K562 (cell line): ENCODE data around the gene DCLK1.

Experiments used
- RAD21 ChIP-seq, 2 experiments: fragments of 250-450 bp in 1 of 2; fragments of 450-650 bp in 1 of 2; sonication (Bioruptor Pico) in 1 of 2; formaldehyde crosslinking in 1 of 2; IDR thresholded peaks in 1 of 2; conservative IDR thresholded peaks in 1 of 2; 2 replicates each; pipeline versions ENCODE4 v1.4.0 to v1.8.0; 2020 to 2022; ENCODE audit warnings: mild to moderate bottlenecking in 2 of 2, moderate library complexity in 1 of 2
- TF ChIP-seq, protein P1 (sequence below), 3 experiments: IDR thresholded peaks in 2 of 3; conservative IDR thresholded peaks in 1 of 3; 2 replicates each; pipeline ENCODE4 v1.5.1; 2011 to 2012; ENCODE audit warnings: low read length in 3 of 3, mild to moderate bottlenecking in 3 of 3, control low read depth in 2 of 3, improper control_type of control experiment in 1 of 3, inconsistent platforms in 1 of 3, low read depth in 1 of 3, mixed read lengths in 1 of 3, moderate library complexity in 1 of 3; ENCODE audit not compliant: insufficient read depth in 2 of 3
- TF ChIP-seq, protein P2 (sequence below), 2 experiments: fragments of 450-650 bp in 1 of 2; sonication (generic) in 1 of 2; formaldehyde crosslinking in 1 of 2; IDR thresholded peaks; 2 replicates each; pipeline versions ENCODE4 v1.7.1 to v1.9.0; 2016 to 2022; ENCODE audit warnings: inconsistent platforms in 1 of 2, mild to moderate bottlenecking in 1 of 2, missing genetic modification reagents in 1 of 2

DNA sequence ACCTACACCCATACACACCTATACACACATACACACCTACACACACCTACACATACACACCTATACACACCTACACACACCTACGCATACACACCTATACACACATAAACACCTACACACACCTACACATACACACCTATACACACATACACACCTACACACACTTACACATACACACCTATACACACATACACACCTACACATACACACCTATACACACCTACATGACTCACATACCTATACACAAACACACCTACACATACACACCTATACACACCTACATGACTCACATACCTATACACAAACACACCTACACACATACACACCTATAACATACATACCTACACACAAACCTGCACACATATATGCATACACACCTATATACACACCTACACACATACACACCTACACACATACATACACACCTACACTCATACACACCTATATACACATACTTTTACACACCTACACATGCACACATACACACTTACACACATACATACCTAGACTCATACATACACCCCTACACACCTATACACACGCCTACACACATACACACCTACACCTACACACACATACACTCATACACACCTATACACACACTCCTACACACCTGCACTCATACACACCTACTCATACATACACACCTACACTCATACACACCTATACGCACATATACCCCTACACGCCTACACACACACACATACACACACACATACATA is 368.0 kb downstream of the DCLK1 start:
- TF ChIP-seq, protein P1, sequence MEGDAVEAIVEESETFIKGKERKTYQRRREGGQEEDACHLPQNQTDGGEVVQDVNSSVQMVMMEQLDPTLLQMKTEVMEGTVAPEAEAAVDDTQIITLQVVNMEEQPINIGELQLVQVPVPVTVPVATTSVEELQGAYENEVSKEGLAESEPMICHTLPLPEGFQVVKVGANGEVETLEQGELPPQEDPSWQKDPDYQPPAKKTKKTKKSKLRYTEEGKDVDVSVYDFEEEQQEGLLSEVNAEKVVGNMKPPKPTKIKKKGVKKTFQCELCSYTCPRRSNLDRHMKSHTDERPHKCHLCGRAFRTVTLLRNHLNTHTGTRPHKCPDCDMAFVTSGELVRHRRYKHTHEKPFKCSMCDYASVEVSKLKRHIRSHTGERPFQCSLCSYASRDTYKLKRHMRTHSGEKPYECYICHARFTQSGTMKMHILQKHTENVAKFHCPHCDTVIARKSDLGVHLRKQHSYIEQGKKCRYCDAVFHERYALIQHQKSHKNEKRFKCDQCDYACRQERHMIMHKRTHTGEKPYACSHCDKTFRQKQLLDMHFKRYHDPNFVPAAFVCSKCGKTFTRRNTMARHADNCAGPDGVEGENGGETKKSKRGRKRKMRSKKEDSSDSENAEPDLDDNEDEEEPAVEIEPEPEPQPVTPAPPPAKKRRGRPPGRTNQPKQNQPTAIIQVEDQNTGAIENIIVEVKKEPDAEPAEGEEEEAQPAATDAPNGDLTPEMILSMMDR (IDR thresholded peaks at IDR 0.05 in 2 of 3, conservative IDR thresholded peaks at IDR 0.05 in 1 of 3; ENCODE audit: insufficient read depth in 2 of 3, low read depth in 1 of 3, low read length in 3 of 3), result no peak
- TF ChIP-seq RAD21 (CRISPR knock-in tag; conservative IDR thresholded peaks at IDR 0.05 in 1 of 2, IDR thresholded peaks at IDR 0.05 in 1 of 2), result no peak
- TF ChIP-seq, protein P2, sequence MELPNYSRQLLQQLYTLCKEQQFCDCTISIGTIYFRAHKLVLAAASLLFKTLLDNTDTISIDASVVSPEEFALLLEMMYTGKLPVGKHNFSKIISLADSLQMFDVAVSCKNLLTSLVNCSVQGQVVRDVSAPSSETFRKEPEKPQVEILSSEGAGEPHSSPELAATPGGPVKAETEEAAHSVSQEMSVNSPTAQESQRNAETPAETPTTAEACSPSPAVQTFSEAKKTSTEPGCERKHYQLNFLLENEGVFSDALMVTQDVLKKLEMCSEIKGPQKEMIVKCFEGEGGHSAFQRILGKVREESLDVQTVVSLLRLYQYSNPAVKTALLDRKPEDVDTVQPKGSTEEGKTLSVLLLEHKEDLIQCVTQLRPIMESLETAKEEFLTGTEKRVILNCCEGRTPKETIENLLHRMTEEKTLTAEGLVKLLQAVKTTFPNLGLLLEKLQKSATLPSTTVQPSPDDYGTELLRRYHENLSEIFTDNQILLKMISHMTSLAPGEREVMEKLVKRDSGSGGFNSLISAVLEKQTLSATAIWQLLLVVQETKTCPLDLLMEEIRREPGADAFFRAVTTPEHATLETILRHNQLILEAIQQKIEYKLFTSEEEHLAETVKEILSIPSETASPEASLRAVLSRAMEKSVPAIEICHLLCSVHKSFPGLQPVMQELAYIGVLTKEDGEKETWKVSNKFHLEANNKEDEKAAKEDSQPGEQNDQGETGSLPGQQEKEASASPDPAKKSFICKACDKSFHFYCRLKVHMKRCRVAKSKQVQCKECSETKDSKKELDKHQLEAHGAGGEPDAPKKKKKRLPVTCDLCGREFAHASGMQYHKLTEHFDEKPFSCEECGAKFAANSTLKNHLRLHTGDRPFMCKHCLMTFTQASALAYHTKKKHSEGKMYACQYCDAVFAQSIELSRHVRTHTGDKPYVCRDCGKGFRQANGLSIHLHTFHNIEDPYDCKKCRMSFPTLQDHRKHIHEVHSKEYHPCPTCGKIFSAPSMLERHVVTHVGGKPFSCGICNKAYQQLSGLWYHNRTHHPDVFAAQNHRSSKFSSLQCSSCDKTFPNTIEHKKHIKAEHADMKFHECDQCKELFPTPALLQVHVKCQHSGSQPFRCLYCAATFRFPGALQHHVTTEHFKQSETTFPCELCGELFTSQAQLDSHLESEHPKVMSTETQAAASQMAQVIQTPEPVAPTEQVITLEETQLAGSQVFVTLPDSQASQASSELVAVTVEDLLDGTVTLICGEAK (IDR thresholded peaks at IDR 0.05), result no peak
- TF ChIP-seq, protein P2 (CRISPR knock-in tag; IDR thresholded peaks at IDR 0.05), result no peak
